IPS-20b (cell line): ENCODE measurements around the gene CCND1.

Source experiments
- H3K27ac ChIP-seq: one replicate; pipeline ENCODE4 v1.5.1; 2013; ENCODE audit warnings: low read length
- H3K27me3 ChIP-seq: 2 replicates; pipeline ENCODE4 v1.6.1; 2013; ENCODE audit warnings: mild to moderate bottlenecking, low read length, inconsistent platforms; ENCODE audit not compliant: insufficient read depth
- H3K36me3 ChIP-seq: 2 replicates; pipeline ENCODE4 v1.6.1; 2013; ENCODE audit warnings: low read depth, mild to moderate bottlenecking, inconsistent platforms, low read length, moderate library complexity; ENCODE audit not compliant: insufficient read depth
- H3K4me1 ChIP-seq: 2 replicates; pipeline ENCODE4 v1.6.1; 2013; ENCODE audit warnings: mild to moderate bottlenecking, control low read depth, inconsistent platforms, low read length, moderate library complexity; ENCODE audit not compliant: insufficient read depth
- H3K4me3 ChIP-seq: 2 replicates; pipeline ENCODE4 v1.5.1; 2013; ENCODE audit warnings: mild to moderate bottlenecking, low read length, inconsistent platforms
- H3K9ac ChIP-seq: 2 replicates; pipeline ENCODE4 v1.6.1; 2013; ENCODE audit warnings: low read depth, mild to moderate bottlenecking, inconsistent platforms, low read length, moderate library complexity
- H3K9me3 ChIP-seq: 2 replicates; pipeline ENCODE4 v1.6.1; 2013; ENCODE audit warnings: mild to moderate bottlenecking, low read depth, low read length, inconsistent platforms; ENCODE audit not compliant: insufficient read depth

Gene CCND1

DNA sequence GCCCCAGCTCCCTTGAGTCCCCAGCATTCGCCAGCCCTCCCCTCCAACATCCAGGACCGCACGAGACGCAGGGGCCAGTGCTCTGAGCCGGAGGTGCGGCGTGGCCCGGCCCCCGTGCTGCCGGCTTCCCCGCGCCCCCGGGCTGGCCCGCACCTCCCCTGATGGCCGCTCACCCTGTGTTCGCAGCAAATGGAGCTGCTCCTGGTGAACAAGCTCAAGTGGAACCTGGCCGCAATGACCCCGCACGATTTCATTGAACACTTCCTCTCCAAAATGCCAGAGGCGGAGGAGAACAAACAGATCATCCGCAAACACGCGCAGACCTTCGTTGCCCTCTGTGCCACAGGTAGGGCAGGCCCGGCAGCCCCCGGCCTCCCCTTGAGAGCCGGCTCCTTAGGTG is 2.7 kb downstream of the CCND1 start:
- no peak overlapping the region for H3K27ac ChIP-seq
- peaks cover 17% of the 10 kb centered on the region; the same call in 1 of the 2 replicates for H3K27me3 ChIP-seq
- no peak overlapping the region for H3K9ac ChIP-seq
- H3K36me3 ChIP-seq: peaks cover 51% of the 10 kb centered on the region
- H3K9me3 ChIP-seq: no peaks in the 10 kb centered on the region
- H3K4me3 ChIP-seq: 0 out of 2 replicates have a peak overlapping the region, but pooled peaks have one; percentile 16
- H3K4me1 ChIP-seq: no peaks in the 10 kb centered on the region; the same call in 1 of the 2 replicates

DNA sequence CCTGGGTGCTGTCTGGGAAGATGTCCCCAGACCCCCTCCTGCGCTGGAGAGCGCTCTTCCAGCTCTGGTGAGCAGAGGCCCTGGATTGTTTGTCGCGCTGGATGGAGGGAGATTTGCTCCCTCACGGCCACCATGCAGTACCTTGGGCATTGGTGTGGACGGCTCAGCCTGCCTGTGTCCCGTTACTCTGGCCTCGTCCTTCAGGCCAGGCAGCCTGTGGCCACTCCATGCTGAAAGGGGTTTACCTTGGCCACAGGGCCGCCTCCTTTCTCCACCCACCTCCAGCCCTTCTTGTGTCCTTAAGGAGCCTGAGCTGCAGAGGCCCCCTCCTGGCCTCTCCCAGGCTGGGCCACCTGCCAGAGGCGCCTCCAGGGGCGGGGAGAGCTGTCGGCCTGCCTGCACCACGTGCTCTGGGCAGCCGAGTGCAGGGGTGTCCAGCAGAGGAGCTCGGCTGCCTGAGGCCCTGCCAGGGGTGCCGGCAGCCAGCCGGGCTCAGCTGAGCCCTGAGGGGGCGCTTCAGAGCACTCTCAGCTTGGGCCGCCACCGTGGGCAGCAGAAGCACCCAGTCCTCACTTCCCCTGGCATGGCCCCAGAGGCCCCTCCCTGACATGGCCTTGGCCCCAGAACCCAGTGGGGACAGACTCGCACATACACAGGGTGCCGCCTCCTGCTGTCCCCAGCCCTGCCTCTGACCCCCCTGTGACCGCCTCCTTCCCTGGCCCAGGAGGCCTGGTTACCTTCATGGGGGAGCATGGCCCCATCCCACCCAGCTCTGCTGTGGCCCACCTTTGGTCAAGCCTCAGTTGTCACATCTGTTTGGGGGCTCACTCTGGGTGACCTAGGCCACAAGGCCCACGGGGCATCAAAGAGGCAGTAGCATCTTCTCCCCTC is 3.4 kb downstream of the CCND1 start:
- H3K27me3 ChIP-seq: peaks cover 17% of the 10 kb centered on the region; the same call in 1 of the 2 replicates
- H3K9ac ChIP-seq: no peak overlapping the region; the same call in 1 of the 2 replicates
- H3K9me3 ChIP-seq: no peaks in the 10 kb centered on the region
- no peaks in the 10 kb centered on the region; the same call in 1 of the 2 replicates for H3K4me1 ChIP-seq
- no peak overlapping the region for H3K4me3 ChIP-seq
- peaks cover 57% of the 10 kb centered on the region for H3K36me3 ChIP-seq
- H3K27ac ChIP-seq: no peak overlapping the region

DNA sequence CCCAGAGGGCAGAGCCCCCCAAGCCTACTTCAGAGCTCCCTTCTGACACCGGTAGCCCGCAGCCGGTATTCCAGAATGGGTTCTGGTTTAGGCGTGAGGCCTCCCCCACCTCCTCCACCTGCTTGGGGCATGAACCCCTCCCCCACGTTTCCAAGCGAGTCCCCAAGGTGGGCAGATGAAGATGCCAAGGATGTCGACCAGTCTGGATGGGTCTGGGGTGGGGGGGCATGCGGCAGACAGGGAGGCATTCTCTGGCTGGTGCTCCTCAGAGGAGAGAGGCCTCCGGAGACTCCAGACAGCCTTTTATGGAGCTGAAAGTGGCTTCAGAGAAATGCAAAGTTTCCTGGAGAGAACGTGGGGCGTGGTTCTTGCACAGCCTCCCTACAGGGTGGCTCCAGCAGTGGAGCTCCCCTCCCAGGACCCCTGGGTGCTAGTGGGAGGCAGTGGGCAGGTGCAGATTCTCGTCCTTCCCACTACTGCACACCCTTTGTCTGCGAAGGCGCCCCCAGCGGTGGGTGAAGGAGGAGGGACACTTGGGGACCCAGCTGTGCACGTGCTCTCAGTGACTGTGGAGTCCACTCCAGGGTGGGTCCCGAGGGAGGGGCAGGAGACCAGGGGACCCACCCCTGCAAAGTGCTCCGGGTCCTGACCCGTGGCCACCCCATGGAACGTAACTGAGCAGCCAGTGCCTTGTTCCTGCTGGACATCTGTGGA is 4.2 kb downstream of the CCND1 start:
- H3K9me3 ChIP-seq: no peaks in the 10 kb centered on the region
- H3K36me3 ChIP-seq: peaks cover 65% of the 10 kb centered on the region
- no peaks in the 10 kb centered on the region; the same call in 1 of the 2 replicates for H3K4me1 ChIP-seq
- H3K27ac ChIP-seq: no peak overlapping the region
- H3K4me3 ChIP-seq: no peak overlapping the region
- peaks cover 11% of the 10 kb centered on the region; the same call in 1 of the 2 replicates for H3K27me3 ChIP-seq
- H3K9ac ChIP-seq: no peak overlapping the region

DNA sequence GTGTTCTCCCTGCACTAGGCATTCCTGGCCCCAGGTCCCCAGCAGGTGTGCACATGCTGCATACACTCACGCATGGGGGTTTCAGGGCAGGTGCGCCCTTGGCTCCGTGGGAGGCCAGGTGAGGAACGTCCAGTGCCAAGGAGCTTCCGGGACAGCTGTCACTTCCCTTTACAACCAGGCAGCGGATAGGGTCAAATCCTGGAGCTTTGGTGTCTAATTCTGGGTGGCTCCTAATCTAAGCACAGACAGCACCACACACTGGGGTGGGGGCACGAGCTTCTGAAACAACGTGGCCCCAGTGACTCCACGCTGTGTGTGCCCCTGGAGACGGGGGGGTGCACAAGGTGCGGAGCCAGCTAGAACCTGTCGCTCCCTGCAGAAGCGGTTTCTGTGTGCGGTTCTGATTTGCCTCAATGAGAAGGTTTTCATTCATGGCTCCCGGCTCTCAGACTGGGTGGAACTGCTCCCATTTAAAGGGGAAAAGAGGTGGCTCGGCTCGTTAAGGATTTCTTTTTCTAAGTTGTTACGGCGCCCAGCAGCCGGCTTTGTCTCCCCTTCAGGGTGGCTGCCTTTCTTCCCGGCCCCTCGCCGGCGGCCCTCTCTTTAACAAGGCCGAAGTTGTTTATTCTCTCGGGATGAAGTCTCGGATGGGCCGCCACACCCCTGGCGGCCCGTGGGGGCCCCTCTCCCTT is 5.0 kb downstream of the CCND1 start:
- no peak overlapping the region for H3K4me3 ChIP-seq
- H3K27me3 ChIP-seq: peaks cover 5% of the 10 kb centered on the region; the same call in 1 of the 2 replicates
- no peak overlapping the region for H3K27ac ChIP-seq
- peaks cover 74% of the 10 kb centered on the region for H3K36me3 ChIP-seq
- no peaks in the 10 kb centered on the region for H3K4me1 ChIP-seq
- no peaks in the 10 kb centered on the region for H3K9me3 ChIP-seq
- no peak overlapping the region for H3K9ac ChIP-seq

DNA sequence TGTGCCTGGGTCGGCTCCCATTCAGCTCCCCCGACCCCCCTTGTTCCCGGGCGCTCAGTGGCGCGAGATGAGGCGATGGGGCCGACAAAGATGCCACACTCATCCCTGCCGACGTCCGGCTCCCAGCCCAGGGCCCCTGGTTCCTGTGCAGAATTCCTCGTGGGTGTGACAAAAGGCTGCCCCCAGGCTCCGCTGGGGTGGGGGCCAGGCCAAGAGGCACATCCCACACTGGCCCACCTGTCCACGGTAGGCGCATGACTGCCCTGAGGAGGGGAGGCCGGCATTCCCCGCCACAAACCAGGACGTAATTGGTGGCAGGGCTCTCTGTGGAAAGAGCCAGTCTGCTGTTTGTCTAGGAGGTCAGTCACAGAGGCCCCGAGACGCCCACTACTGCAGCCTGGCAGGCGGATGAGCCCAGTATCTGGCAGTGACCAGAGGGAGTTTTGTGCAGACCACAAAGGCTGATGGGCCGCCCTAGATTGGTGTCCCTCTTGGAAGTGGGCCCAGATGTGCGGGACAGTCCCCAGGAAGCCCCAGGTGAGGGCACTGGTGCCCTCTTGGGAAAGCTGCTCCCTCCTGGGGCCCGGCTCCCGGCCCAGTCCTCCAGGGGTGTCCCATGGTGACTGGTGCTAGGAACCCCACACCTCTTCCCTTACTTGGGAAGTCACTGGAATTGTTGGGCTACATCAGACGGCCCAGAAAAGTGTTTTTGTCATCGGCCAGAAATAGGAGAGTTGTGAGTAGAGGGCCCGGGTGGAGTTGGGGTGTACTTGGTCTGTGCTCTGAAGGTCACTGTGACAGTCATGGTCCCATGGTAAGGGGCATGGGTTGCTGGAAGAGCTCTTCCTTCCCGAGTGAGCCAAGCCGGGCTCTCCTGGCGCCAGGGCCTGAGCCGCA is 5.8 kb downstream of the CCND1 start:
- Histone ChIP-seq H3K9ac (no peak overlapping the region), H3K4me1 (no peaks in the 10 kb centered on the region), H3K36me3 (peaks cover 82% of the 10 kb centered on the region), H3K27ac (no peak overlapping the region), H3K27me3 (peaks cover 5% of the 10 kb centered on the region; the same call in 1 of the 2 replicates), H3K4me3 (no peak overlapping the region), H3K9me3 (no peaks in the 10 kb centered on the region)

DNA sequence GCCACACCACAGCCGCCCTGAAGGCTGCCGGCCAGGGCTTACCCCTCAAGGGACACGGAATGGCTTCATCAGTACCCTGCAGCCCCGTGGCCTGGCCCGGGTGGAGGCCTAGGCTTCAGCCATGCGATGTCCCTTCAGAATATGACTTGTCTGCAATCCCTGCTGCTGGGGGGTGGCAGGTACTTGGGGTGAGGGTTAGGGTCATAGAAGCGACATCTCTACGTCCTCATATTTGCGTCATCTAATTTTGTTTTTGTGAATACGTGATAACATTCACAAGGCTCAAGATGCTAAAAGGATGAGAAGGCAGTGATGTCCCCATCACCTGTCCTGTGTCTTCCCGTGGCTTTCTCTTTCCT is 6.4 kb downstream of the CCND1 start:
- Histone ChIP-seq H3K27me3 (no peaks in the 10 kb centered on the region; the same call in 1 of the 2 replicates), H3K27ac (no peak overlapping the region), H3K4me1 (no peaks in the 10 kb centered on the region), H3K4me3 (no peak overlapping the region), H3K36me3 (peaks cover 88% of the 10 kb centered on the region), H3K9me3 (no peaks in the 10 kb centered on the region), H3K9ac (no peak overlapping the region)

DNA sequence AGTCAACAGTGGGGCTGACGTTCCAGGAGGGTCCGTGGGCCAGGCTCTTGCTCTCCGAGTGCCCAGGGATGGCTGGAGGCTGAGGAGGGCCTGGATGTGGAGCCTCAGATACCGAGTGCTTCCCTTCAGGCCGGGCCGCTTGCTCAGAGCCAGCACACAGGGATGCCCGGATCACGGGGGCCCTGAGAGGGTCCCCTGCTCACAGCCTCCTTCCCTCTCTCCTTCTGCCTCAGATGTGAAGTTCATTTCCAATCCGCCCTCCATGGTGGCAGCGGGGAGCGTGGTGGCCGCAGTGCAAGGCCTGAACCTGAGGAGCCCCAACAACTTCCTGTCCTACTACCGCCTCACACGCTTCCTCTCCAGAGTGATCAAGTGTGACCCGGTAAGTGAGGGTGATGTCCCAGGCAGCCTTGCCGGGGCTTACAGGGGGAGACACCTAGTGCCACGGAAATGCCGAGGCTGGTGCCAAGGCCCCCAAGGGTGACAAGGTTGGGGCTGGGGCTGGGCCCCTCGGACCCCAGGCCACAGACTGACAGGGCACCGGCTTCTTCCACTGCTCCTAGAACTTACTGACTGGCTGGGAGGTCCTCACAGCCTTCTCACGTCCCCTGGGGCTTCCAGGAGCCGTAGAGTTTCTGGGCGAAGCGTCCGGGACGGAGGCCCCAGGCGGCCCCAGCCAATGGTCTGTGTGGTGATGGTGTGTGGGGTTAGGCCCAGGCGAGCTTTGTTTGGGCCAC is 7.0 kb downstream of the CCND1 start:
- H3K4me1 ChIP-seq: no peaks in the 10 kb centered on the region
- H3K4me3 ChIP-seq: no peak overlapping the region
- no peaks in the 10 kb centered on the region for H3K9me3 ChIP-seq
- H3K27ac ChIP-seq: no peak overlapping the region
- H3K36me3 ChIP-seq: peaks cover 94% of the 10 kb centered on the region
- no peak overlapping the region for H3K9ac ChIP-seq
- no peaks in the 10 kb centered on the region for H3K27me3 ChIP-seq

DNA sequence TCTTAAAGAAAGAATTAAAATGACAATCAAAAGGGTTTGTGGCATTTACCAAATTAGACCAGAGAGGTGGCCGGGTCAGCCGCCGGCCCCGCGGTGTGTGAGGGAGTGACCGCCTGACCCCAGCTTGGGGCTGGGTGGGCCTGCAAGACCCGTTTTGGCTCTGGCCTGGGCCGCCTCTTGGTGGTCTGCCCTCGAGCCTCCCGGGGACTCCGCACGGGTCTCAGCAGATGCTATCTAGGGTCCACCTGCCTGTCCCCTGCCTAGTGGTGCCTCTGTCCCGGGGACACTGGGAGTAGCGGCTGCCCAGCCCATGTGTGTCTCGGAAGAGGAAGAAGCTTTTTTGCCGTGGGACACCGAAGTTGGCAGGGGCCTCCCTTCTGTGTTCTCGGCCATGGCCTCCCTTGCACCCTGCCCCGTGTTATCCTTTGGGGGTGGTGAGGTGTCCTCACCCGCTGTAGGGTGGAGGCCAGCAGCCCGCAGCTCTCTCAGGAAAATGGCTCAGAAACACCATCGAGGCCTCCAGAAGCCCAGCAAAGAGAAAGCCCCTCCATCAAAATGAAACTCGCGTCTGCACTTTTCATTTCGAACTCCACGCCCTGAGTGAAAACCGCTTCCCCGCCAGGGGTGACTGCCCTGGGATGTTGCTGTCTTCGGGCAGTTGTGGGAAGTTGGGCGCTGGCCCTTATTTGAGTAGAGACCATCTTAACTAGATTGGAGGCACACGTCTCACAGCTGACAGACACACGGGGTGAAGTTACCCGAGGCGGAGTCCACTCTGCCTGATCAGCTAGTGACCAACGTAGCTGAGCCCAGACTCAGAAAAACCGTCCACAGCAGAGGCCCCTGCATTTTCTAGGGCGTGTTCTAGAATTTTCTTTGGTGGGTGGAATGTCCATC is 8.0 kb downstream of the CCND1 start:
- Histone ChIP-seq H3K4me3 (no peak overlapping the region), H3K27ac (no peak overlapping the region), H3K9ac (no peak overlapping the region), H3K4me1 (no peaks in the 10 kb centered on the region), H3K27me3 (no peaks in the 10 kb centered on the region), H3K9me3 (no peaks in the 10 kb centered on the region), H3K36me3 (peaks cover 98% of the 10 kb centered on the region)

DNA sequence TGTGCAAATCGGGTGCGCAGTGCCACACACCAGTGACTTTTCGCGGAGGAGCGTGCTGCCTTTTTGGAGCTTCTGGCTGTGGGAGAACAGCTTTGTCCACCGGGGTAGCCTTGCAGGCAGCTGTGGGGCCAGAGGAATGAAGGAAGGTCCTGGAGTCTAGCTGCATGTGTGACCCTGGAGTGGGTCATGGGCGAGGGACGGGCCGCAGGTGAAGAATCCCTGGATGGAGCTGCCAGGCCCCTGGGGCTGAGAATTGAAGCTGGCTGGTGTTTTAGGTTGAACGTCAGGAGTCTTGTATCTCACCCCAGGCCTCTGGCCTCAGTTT is 8.6 kb downstream of the CCND1 start:
- Histone ChIP-seq H3K4me1 (no peaks in the 10 kb centered on the region), H3K36me3 (peaks cover 97% of the 10 kb centered on the region), H3K27me3 (no peaks in the 10 kb centered on the region), H3K9me3 (no peaks in the 10 kb centered on the region), H3K27ac (no peak overlapping the region), H3K9ac (no peak overlapping the region), H3K4me3 (no peak overlapping the region)
